Chondrocyte (in vitro differentiated cells): Measurements from ENCODE around the gene ATF4. TPM values are rescaled to one million over a fixed set of nuclear protein-coding genes. Genes with fewer than 3 reads are reported as not detected.

Source experiments
- DNase-seq: peaks from one replicate; pipeline ENCODE4 v3.0.0; 2021; ENCODE audit warnings: mixed read lengths, low spot score
- H3K27ac Mint-ChIP-seq: one replicate; pipeline ENCODE4 v1.8.0; 2021; ENCODE audit warnings: mild to moderate bottlenecking, moderate library complexity, mixed read lengths; ENCODE audit not compliant: unreplicated experiment
- H3K27me3 Mint-ChIP-seq: 2 replicates; pipeline ENCODE4 v1.8.0; 2021; ENCODE audit warnings: low read depth, mixed read lengths
- H3K36me3 Mint-ChIP-seq: 2 replicates; pipeline ENCODE4 v1.8.0; 2021; ENCODE audit warnings: low read depth, mixed read lengths
- H3K4me1 Mint-ChIP-seq: 2 replicates; pipeline ENCODE4 v1.8.0; 2021; ENCODE audit warnings: low read depth, mild to moderate bottlenecking, mixed read lengths
- H3K4me3 Mint-ChIP-seq: one replicate; pipeline ENCODE4 v1.8.0; 2021; ENCODE audit warnings: mild to moderate bottlenecking, moderate library complexity, mixed read lengths; ENCODE audit not compliant: unreplicated experiment
- H3K9me3 Mint-ChIP-seq: 2 replicates; pipeline ENCODE4 v1.8.0; 2021; ENCODE audit warnings: low read depth, mixed read lengths
- total RNA-seq: library from RNA; stranded (reverse); gene quantifications from 3 replicates; pipeline ENCODE4 v1.2.1, GENCODE V29; 2021
- TF ChIP-seq, protein P1 (sequence below): fragments of 200-600 bp; sonication (generic); IDR thresholded peaks from 2 replicates; pipeline ENCODE4 v1.5.0; 2021; ENCODE audit warnings: antibody characterized with exemption, mild to moderate bottlenecking, moderate library complexity

ATF4 gene
- total RNA-seq, 1 donor from 2014 or later = 541 TPM

DNA sequence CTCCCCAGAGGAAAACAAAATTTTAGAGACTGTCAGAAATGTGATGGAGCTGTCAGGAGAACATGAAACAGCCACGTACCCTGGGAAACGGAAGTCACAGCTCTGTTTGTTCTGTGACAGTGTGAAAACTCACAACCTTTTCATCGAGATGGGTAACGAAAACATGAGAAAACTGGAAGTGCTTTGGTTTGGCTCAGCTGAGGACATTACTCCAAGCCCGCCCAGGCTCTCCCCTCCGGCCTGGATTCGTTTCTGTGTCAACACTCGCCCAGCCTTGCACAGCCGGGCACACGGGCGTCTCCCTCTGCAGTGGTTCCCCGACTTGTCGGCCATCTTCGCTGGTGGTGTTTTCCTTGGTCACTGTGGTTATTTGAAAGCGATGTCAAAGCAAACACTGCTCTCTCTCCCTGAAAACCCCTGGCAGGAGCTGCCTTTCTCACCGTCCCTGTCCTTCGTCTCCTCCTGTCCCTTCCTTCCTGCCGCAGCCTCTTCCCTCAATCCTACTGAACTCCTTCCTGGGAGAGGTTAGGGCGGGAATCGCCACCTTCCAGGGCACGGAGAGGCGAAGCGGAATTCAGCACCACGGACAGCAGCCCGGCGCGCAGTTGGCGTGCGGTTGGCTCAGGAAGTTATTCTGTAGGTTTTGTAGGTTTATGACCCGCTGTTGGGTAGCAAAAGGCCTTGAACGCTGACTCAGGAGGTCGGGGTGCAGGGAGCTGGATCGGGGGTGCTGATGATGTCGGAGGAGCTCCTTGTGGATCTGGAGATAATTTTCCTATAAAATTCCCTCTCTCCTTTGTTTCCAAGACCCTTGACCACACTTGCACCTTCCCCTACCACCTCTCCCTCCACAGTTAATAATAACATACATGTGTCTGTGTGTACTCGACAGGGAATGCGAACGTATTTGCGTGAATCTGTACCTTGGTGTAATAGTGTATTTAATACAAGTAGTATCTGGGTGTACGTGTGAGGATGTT, 25.3 kb downstream of the ATF4 start:
- no peaks in the 10 kb centered on the region for H3K36me3 Mint-ChIP-seq
- TF ChIP-seq, protein P1, sequence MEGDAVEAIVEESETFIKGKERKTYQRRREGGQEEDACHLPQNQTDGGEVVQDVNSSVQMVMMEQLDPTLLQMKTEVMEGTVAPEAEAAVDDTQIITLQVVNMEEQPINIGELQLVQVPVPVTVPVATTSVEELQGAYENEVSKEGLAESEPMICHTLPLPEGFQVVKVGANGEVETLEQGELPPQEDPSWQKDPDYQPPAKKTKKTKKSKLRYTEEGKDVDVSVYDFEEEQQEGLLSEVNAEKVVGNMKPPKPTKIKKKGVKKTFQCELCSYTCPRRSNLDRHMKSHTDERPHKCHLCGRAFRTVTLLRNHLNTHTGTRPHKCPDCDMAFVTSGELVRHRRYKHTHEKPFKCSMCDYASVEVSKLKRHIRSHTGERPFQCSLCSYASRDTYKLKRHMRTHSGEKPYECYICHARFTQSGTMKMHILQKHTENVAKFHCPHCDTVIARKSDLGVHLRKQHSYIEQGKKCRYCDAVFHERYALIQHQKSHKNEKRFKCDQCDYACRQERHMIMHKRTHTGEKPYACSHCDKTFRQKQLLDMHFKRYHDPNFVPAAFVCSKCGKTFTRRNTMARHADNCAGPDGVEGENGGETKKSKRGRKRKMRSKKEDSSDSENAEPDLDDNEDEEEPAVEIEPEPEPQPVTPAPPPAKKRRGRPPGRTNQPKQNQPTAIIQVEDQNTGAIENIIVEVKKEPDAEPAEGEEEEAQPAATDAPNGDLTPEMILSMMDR = no peak

DNA sequence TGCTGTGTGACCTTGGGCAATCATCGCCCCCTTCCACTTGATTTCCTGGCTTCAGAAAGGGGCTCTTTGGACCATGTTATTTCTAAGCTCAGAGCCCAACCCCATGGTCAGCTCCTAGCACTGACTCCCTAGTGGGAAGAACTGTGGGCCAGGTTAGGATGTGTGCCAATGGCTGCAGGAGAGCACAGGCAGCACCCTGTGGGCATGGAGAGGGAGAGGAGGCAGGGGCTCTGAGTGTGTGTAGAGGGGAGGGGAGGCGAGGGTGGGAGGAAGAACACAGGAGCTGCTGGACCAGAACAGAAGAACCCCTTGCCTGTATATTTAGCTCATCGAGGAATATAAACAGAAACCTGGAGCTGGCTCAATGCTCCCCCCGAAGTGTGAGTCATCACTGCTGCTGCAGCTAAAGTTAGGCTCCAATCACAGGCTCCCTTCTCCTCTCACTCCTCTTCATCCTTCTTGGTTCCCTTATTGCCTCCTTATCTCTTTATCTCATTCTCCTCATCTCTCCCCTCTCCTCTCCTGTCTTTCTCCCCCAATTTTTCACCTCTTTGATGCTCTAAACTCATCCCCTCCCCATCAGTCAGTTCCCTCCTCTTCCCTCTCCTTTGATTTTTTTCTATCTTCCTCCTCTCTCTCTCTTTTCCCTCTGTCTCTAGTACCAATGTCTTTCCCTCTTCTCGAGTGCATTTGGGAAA, 26.7 kb downstream of the ATF4 start:
- H3K4me3 Mint-ChIP-seq = no peak overlapping the region
- no peak overlapping the region for H3K27ac Mint-ChIP-seq
- no peaks in the 10 kb centered on the region for H3K9me3 Mint-ChIP-seq
- peaks cover 17% of the 10 kb centered on the region for H3K4me1 Mint-ChIP-seq
- H3K27me3 Mint-ChIP-seq = peaks cover 48% of the 10 kb centered on the region
- DNase-seq = no peak
- TF ChIP-seq, protein P1 = no peak
- H3K36me3 Mint-ChIP-seq = no peaks in the 10 kb centered on the region

More for the DNA sequence above, 25.3 kb downstream of the ATF4 start:
- H3K4me1 Mint-ChIP-seq = peaks cover 17% of the 10 kb centered on the region
- H3K4me3 Mint-ChIP-seq = no peak overlapping the region
- no peaks in the 10 kb centered on the region for H3K9me3 Mint-ChIP-seq
- no peak overlapping the region for H3K27ac Mint-ChIP-seq
- H3K27me3 Mint-ChIP-seq = peaks cover 39% of the 10 kb centered on the region
- DNase-seq = no peak

DNA sequence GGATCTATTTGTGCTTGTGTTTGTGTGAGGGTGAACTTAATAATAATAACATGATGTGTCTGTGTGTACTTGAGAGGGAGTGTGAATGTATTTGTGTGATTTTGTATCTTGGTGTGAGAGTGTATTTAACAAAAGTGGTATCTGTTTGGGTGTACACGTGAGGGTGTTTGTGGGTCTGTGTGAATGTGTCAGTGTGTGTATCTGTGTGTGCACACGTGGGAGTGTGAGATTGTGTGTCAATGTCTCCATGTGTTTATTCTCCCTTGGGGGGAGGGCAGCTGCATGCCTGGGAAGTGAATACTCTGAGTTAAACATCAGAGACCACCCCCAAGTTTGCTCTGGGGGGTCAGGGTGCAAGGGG, 27.2 kb downstream of the ATF4 start:
- peaks cover 50% of the 10 kb centered on the region for H3K27me3 Mint-ChIP-seq
- no peak for DNase-seq
- H3K4me3 Mint-ChIP-seq = no peak overlapping the region
- peaks cover 17% of the 10 kb centered on the region for H3K4me1 Mint-ChIP-seq
- H3K36me3 Mint-ChIP-seq = no peaks in the 10 kb centered on the region
- H3K27ac Mint-ChIP-seq = no peak overlapping the region
- no peaks in the 10 kb centered on the region for H3K9me3 Mint-ChIP-seq
- TF ChIP-seq, protein P1 = no peak

DNA sequence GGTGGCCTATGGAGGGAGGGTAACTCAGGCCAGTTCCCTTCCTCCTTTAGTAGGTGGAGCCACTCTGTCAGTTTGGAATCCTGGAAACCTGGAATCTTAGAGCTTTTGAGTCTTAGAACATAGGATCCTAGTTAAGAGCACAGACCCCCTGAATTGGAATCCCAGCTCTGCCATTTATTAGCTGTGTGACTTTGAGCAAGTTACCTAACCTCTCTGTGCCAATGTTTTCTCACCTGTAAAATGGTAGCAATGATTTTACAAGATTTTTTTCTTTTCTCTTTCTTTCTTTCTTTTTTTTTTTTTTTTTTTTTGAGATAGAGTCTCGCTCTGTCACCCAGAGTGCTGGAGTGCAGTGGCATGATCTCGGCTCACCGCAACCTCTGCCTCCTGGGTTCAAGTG, 33.1 kb downstream of the ATF4 start:
- TF ChIP-seq, protein P1 = no peak
- Mint-ChIP-seq H3K27me3 (peaks cover 55% of the 10 kb centered on the region), H3K4me1 (peaks cover 5% of the 10 kb centered on the region), H3K4me3 (no peak overlapping the region), H3K9me3 (no peaks in the 10 kb centered on the region), H3K36me3 (no peaks in the 10 kb centered on the region), H3K27ac (no peak overlapping the region)
- DNase-seq = no peak

DNA sequence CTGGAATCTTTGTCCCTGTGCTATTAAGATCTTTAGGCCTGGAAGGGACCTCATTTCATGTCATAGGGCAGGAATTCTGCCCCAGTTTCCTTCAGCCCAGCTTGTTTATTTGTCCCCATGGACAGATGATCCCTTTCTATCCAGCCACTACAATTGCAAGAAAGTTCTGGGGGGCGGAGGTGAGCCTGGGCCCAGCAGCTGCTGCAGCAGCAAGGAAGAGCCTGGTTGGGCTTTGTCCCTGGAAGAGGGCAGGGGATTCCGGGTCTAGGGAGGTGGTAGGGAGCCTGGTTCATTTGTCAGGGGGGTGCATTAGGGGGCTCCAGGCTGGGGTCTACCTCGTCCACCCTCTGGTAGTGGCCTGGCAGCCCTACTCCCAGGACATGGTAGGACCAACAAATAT, 33.8 kb downstream of the ATF4 start:
- TF ChIP-seq, protein P1 = no peak
- Mint-ChIP-seq H3K36me3 (no peaks in the 10 kb centered on the region), H3K9me3 (no peaks in the 10 kb centered on the region), H3K27ac (no peak overlapping the region), H3K4me1 (peaks cover 8% of the 10 kb centered on the region), H3K27me3 (peaks cover 55% of the 10 kb centered on the region), H3K4me3 (no peak overlapping the region)
- DNase-seq = no peak
